NCI-H2029 (cell line): ENCODE data around the gene ATOH8.
"Not testable (repeated sequence)": the region's sequence is repeated elsewhere in the genome, so short reads cannot be mapped to it uniquely, and the experiment has no call there.

Experiments used
- DNase-seq: peaks from one replicate; lab custom pipeline; 2025; lab: John Stamatoyannopoulos, UW

Gene ATOH8

DNA sequence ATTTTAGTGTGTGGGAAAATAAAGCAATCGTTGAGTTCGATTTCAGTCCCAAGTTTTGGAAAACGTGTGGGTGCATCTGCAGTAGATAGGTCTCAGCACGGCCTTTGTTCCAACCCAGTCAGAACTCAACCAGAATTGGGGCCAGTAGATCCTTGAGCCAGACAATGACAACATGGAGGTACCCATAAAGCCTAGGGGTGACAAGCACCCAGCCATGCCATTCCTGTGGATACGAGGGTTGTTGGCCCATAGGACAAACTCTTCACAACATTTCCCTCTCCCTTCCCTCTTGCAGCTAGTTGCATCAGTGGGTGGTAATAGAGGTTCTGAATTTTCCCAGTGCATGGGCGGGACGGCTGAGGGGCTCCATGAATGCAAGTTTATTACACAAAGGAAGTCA, 74.9 kb downstream of the ATOH8 start:
- DNase-seq: no peak

DNA sequence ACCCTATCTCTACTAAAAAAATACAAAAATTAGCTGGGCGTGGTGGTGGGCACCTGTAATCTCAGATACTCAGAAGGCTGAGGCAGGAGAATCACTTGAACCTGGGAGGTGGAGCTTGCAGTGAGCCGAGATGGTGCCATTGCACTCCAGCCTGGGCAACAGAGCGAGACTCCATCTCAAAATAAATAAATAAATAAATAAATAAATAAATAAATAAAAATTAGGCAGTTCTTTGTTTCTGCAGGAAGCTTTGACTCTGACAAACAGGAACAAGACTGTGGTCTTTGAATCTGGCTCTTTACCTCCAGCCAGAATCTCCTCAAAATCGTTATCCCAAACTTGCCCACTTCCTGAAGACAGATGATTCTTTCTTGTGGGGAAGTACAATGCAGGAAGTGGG, 75.6 kb downstream of the ATOH8 start:
- not testable (repeated sequence) for DNase-seq

DNA sequence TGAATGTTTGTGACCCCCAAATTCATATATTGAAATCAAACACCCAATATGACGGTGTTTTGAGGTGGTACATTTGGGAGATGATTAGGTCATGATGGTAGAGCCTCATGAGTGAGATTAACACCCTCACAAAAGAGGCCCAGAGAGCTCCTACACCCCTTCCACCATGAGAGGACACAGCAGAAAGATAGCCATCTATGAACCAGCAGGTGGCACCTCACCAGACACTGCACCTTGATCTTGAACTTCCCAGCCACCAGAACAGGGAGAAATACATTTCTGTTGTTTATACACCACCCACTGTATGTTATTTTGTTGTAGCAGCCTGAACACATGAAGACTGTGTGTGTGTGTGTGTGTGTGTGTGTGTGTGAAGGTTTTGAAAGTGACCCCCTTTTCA, 76.9 kb downstream of the ATOH8 start:
- no peak for DNase-seq

DNA sequence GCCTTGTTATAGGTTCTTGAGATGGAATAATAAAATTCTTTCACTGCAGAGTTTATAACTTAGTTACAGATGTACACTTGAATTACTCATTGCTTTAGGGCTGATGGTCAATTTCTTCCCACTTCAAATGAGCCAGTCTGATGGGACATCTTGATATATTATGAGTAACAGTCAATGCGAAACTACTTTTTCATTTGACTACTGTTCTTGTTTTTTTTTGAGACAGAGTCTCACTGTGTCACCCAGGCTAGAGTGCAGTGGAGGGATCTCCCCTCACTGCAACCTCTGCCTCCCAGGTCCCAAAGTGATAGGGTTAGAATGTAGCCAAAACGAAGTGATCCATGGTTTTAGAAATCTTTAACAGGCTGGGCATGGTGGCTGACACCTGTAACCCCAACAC, 77.9 kb downstream of the ATOH8 start:
- no peak for DNase-seq

DNA sequence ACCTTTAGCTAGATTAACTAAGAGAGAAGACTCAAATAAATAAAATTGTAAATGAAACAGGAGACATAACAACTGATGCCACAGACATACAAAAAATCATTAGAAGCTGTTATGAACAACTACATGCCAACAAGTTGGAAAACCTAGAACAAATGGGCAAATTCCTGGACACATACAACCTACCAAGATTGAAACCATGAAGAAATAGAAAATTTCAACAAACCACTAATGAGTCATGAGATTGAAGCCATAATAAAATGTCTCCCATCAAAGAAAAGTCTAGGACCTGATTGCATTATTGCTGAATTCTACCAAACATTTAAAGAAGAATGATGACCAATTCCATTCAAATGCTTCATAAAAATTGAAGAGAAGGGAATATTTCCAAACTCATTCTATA, 80.7 kb downstream of the ATOH8 start:
- DNase-seq: no peak
